ENCODE measurements around the gene ARHGEF25. TPM values are rescaled to one million over a fixed set of nuclear protein-coding genes. Genes with fewer than 3 reads are reported as not detected.

Gene ARHGEF25
- polyA plus RNA-seq, 2 donors = 18.4 to 20.8 TPM

DNA sequence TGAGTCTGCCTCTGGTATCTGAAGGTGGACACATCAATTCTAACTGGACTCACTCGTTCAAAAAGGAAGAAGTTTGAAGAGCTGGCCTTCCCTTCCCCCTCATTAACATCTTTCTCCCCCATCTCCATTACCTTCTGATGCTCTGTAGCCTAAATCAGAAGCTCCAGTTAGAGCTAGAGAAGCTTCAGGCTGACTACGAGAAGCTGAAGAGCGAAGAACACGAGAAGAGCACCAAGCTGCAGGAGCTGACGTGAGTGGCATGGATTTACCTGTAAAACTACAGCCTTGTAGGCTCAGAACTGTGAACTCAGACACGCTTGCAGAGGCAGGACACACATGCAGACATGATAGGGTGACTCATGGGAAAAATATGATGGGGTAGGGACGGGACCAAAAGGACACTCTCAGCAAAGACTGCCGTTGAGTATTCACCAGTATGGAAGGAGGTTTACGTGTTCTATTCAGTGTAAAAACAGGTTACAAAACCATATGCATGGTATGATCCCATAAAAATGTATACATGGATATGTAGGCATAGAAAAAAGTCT lies 34.5 kb upstream of the ARHGEF25 start:
- Histone ChIP-seq H3K4me3 (ENCODE audit: low read depth in 1 of 2, low read length in 2 of 2) (no peak overlapping the region), H3K4me1 (ENCODE audit: control insufficient read depth in 2 of 2, insufficient read depth in 2 of 2, low read length in 1 of 2) (no peaks in the 10 kb centered on the region), H3K36me3 (ENCODE audit: control insufficient read depth in 2 of 2, insufficient read depth in 2 of 2, low read length in 1 of 2) (no peaks in the 10 kb centered on the region), H3K27me3 (ENCODE audit: control insufficient read depth in 1 of 2, insufficient read depth in 2 of 2, low read length in 2 of 2) (no peaks in the 10 kb centered on the region), H3K27ac (ENCODE audit: low read depth in 2 of 2, low read length in 1 of 2) (no peak overlapping the region), H3K9me3 (ENCODE audit: control insufficient read depth in 2 of 2, insufficient read depth in 1 of 2, low read depth in 1 of 2, low read length in 1 of 2) (no peaks in the 10 kb centered on the region)
- 70 to 72% methylated on average over 9 of the region's 9 CpGs for WGBS, 2 donors

GRCh38 chr12:57577981-57578758 lies 33.1 kb upstream of the ARHGEF25 start:
- H3K27me3 ChIP-seq (ENCODE audit: control insufficient read depth in 1 of 2, insufficient read depth in 2 of 2, low read length in 2 of 2) = no peaks in the 10 kb centered on the region
- 87% methylated on average over 12 of the region's 12 CpGs for WGBS, 2 donors

GRCh38 chr12:57579011-57579410 lies 32.2 kb upstream of the ARHGEF25 start:
- Histone ChIP-seq H3K27me3 (ENCODE audit: control insufficient read depth in 1 of 2, insufficient read depth in 2 of 2, low read length in 2 of 2) (no peaks in the 10 kb centered on the region), H3K4me3 (ENCODE audit: low read depth in 1 of 2, low read length in 2 of 2) (no peak overlapping the region), H3K36me3 (ENCODE audit: control insufficient read depth in 2 of 2, insufficient read depth in 2 of 2, low read length in 1 of 2) (no peaks in the 10 kb centered on the region), H3K9me3 (ENCODE audit: control insufficient read depth in 2 of 2, insufficient read depth in 1 of 2, low read depth in 1 of 2, low read length in 1 of 2) (no peaks in the 10 kb centered on the region), H3K4me1 (ENCODE audit: control insufficient read depth in 2 of 2, insufficient read depth in 2 of 2, low read length in 1 of 2) (no peaks in the 10 kb centered on the region), H3K27ac (ENCODE audit: low read depth in 2 of 2, low read length in 1 of 2) (no peak overlapping the region)
- WGBS, 2 donors = 87 to 90% methylated on average over 2 of the region's 2 CpGs

More at GRCh38 chr12:57577981-57578758, 33.1 kb upstream of the ARHGEF25 start:
- no peaks in the 10 kb centered on the region for H3K9me3 ChIP-seq (ENCODE audit: control insufficient read depth in 2 of 2, insufficient read depth in 1 of 2, low read depth in 1 of 2, low read length in 1 of 2)
- no peaks in the 10 kb centered on the region for H3K36me3 ChIP-seq (ENCODE audit: control insufficient read depth in 2 of 2, insufficient read depth in 2 of 2, low read length in 1 of 2)
- no peak overlapping the region for H3K27ac ChIP-seq (ENCODE audit: low read depth in 2 of 2, low read length in 1 of 2)
- no peaks in the 10 kb centered on the region for H3K4me1 ChIP-seq (ENCODE audit: control insufficient read depth in 2 of 2, insufficient read depth in 2 of 2, low read length in 1 of 2)
- H3K4me3 ChIP-seq (ENCODE audit: low read depth in 1 of 2, low read length in 2 of 2) = no peak overlapping the region

DNA sequence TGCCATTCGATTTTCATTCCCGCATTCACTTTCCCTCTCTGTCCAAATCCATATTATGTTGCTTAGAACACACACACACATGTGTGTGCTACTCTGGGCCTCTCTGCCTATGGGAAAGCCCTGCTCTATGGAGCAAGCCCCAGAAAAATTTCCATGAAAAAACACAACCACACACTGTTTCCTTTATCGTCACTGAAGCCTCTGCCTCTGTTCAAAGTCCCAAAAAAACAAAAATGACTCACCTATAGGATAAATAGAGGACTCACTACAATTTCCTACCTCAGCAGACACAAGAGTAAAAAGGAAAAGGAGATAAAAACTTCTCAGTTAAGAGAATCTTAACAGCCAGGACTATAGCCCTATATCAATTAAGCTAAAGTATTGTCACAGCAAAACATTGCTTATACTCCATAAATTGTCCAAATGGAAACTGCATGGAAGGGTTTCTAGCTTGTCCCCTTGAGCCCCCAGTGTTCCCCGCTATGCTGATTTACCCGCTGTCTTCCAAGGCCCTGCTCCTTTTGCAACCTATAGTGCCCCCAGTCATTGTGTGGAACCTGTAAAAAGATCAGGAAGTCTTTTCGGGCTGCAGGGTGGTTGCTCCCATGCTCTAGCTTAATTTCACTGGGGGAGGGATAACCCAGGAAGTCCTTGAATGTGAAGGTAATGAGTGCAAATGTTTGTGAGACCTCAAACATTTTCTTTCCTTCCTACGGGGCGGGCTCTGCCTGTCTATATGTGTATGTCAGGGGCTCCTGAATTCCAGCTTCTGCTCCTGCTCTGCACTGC lies 31.4 kb upstream of the ARHGEF25 start:
- H3K9me3 ChIP-seq (ENCODE audit: control insufficient read depth in 2 of 2, insufficient read depth in 1 of 2, low read depth in 1 of 2, low read length in 1 of 2) = no peaks in the 10 kb centered on the region
- H3K36me3 ChIP-seq (ENCODE audit: control insufficient read depth in 2 of 2, insufficient read depth in 2 of 2, low read length in 1 of 2) = no peaks in the 10 kb centered on the region
- H3K27me3 ChIP-seq (ENCODE audit: control insufficient read depth in 1 of 2, insufficient read depth in 2 of 2, low read length in 2 of 2) = no peaks in the 10 kb centered on the region
- 84 to 90% methylated on average over 8 of the region's 8 CpGs for WGBS, 2 donors
- no peak overlapping the region for H3K27ac ChIP-seq (ENCODE audit: low read depth in 2 of 2, low read length in 1 of 2)
- no peaks in the 10 kb centered on the region for H3K4me1 ChIP-seq (ENCODE audit: control insufficient read depth in 2 of 2, insufficient read depth in 2 of 2, low read length in 1 of 2)
- no peak overlapping the region for H3K4me3 ChIP-seq (ENCODE audit: low read depth in 1 of 2, low read length in 2 of 2)

- Histone ChIP-seq H3K4me3 (ENCODE audit: low read depth in 1 of 2, low read length in 2 of 2) (no peak overlapping the region), H3K4me1 (ENCODE audit: control insufficient read depth in 2 of 2, insufficient read depth in 2 of 2, low read length in 1 of 2) (no peaks in the 10 kb centered on the region), H3K9me3 (ENCODE audit: control insufficient read depth in 2 of 2, insufficient read depth in 1 of 2, low read depth in 1 of 2, low read length in 1 of 2) (no peaks in the 10 kb centered on the region), H3K36me3 (ENCODE audit: control insufficient read depth in 2 of 2, insufficient read depth in 2 of 2, low read length in 1 of 2) (no peaks in the 10 kb centered on the region), H3K27ac (ENCODE audit: low read depth in 2 of 2, low read length in 1 of 2) (no peak overlapping the region), H3K27me3 (ENCODE audit: control insufficient read depth in 1 of 2, insufficient read depth in 2 of 2, low read length in 2 of 2) (no peaks in the 10 kb centered on the region)
- 88 to 90% methylated on average over 4 of the region's 4 CpGs for WGBS, 2 donors
Measured at GRCh38 chr12:57580466-57580795, 30.8 kb upstream of the ARHGEF25 start.

GRCh38 chr12:57581802-57582201 lies 29.4 kb upstream of the ARHGEF25 start:
- no peaks in the 10 kb centered on the region for H3K9me3 ChIP-seq (ENCODE audit: control insufficient read depth in 2 of 2, insufficient read depth in 1 of 2, low read depth in 1 of 2, low read length in 1 of 2)
- H3K4me3 ChIP-seq (ENCODE audit: low read depth in 1 of 2, low read length in 2 of 2) = no peak overlapping the region
- no peaks in the 10 kb centered on the region for H3K36me3 ChIP-seq (ENCODE audit: control insufficient read depth in 2 of 2, insufficient read depth in 2 of 2, low read length in 1 of 2)
- no peak overlapping the region for H3K27ac ChIP-seq (ENCODE audit: low read depth in 2 of 2, low read length in 1 of 2)
- no peaks in the 10 kb centered on the region for H3K4me1 ChIP-seq (ENCODE audit: control insufficient read depth in 2 of 2, insufficient read depth in 2 of 2, low read length in 1 of 2)
- 82 to 94% methylated on average over 1 of the region's 1 CpG for WGBS, 2 donors
- no peaks in the 10 kb centered on the region for H3K27me3 ChIP-seq (ENCODE audit: control insufficient read depth in 1 of 2, insufficient read depth in 2 of 2, low read length in 2 of 2)

GRCh38 chr12:57582440-57582839 lies 28.8 kb upstream of the ARHGEF25 start:
- H3K4me1 ChIP-seq (ENCODE audit: control insufficient read depth in 2 of 2, insufficient read depth in 2 of 2, low read length in 1 of 2) = no peaks in the 10 kb centered on the region
- WGBS, 2 donors = 96 to 100% methylated on average over 1 of the region's 1 CpG
- H3K9me3 ChIP-seq (ENCODE audit: control insufficient read depth in 2 of 2, insufficient read depth in 1 of 2, low read depth in 1 of 2, low read length in 1 of 2) = no peaks in the 10 kb centered on the region
- no peaks in the 10 kb centered on the region for H3K36me3 ChIP-seq (ENCODE audit: control insufficient read depth in 2 of 2, insufficient read depth in 2 of 2, low read length in 1 of 2)
- H3K27me3 ChIP-seq (ENCODE audit: control insufficient read depth in 1 of 2, insufficient read depth in 2 of 2, low read length in 2 of 2) = no peaks in the 10 kb centered on the region
- H3K4me3 ChIP-seq (ENCODE audit: low read depth in 1 of 2, low read length in 2 of 2) = no peak overlapping the region
- H3K27ac ChIP-seq (ENCODE audit: low read depth in 2 of 2, low read length in 1 of 2) = no peak overlapping the region

- no peaks in the 10 kb centered on the region for H3K36me3 ChIP-seq (ENCODE audit: control insufficient read depth in 2 of 2, insufficient read depth in 2 of 2, low read length in 1 of 2)
- 45 to 47% methylated on average over 13 of the region's 13 CpGs for WGBS, 2 donors
- H3K4me3 ChIP-seq (ENCODE audit: low read depth in 1 of 2, low read length in 2 of 2) = no peak overlapping the region
- no peaks in the 10 kb centered on the region for H3K4me1 ChIP-seq (ENCODE audit: control insufficient read depth in 2 of 2, insufficient read depth in 2 of 2, low read length in 1 of 2)
- H3K27me3 ChIP-seq (ENCODE audit: control insufficient read depth in 1 of 2, insufficient read depth in 2 of 2, low read length in 2 of 2) = peaks cover 0 to 2% of the 10 kb centered on the region in 2 donors
- H3K27ac ChIP-seq (ENCODE audit: low read depth in 2 of 2, low read length in 1 of 2) = no peak overlapping the region
- H3K9me3 ChIP-seq (ENCODE audit: control insufficient read depth in 2 of 2, insufficient read depth in 1 of 2, low read depth in 1 of 2, low read length in 1 of 2) = no peaks in the 10 kb centered on the region
Measured at GRCh38 chr12:57583008-57583831, 28.0 kb upstream of the ARHGEF25 start.

GRCh38 chr12:57584050-57584449 lies 27.2 kb upstream of the ARHGEF25 start:
- Histone ChIP-seq H3K27ac (ENCODE audit: low read depth in 2 of 2, low read length in 1 of 2) (no peak overlapping the region), H3K4me1 (ENCODE audit: control insufficient read depth in 2 of 2, insufficient read depth in 2 of 2, low read length in 1 of 2) (no peaks in the 10 kb centered on the region), H3K27me3 (ENCODE audit: control insufficient read depth in 1 of 2, insufficient read depth in 2 of 2, low read length in 2 of 2) (peaks cover 0 to 2% of the 10 kb centered on the region in 2 donors), H3K36me3 (ENCODE audit: control insufficient read depth in 2 of 2, insufficient read depth in 2 of 2, low read length in 1 of 2) (no peaks in the 10 kb centered on the region), H3K4me3 (ENCODE audit: low read depth in 1 of 2, low read length in 2 of 2) (no peak overlapping the region), H3K9me3 (ENCODE audit: control insufficient read depth in 2 of 2, insufficient read depth in 1 of 2, low read depth in 1 of 2, low read length in 1 of 2) (no peaks in the 10 kb centered on the region)
- 99 to 100% methylated on average over 2 of the region's 2 CpGs for WGBS, 2 donors

All from esophagus (tissue), 2 donors.